Activated B cell treated with CpG ODN at 0.5 μM for 24 hours (primary cell): ENCODE results near the gene PIEZO2. TPM values are rescaled to one million over a fixed set of nuclear protein-coding genes. Genes with fewer than 3 reads are reported as not detected.

ENCODE experiments used
- ATAC-seq: fragments of 200-7000 bp; cut with Tn5 transposase; one replicate; pipeline ENCODE4 v1.10.0; 2021; ENCODE audit warnings: low read depth, mild to moderate bottlenecking, moderate library complexity
- CTCF ChIA-PET: fragments of 350-600 bp; sonication (Branson Sonifier 250); formaldehyde crosslinking; loops from one replicate; lab custom pipeline; 2021; ENCODE audit warnings: antibody characterized with exemption; lab: Charles Lee
- POLR2A ChIA-PET: fragments of 350-600 bp; sonication (Branson Sonifier 250); formaldehyde crosslinking; loops from one replicate; lab custom pipeline; 2021; ENCODE audit warnings: antibody characterized with exemption; lab: Charles Lee
- DNase-seq: peaks from one replicate; pipeline ENCODE4 v3.0.0; 2022
- H3K27ac Mint-ChIP-seq: one replicate; pipeline ENCODE4 v1.8.0; 2020; ENCODE audit warnings: mixed read lengths
- H3K27me3 Mint-ChIP-seq: one replicate; pipeline ENCODE4 v1.8.0; 2021; ENCODE audit warnings: mixed read lengths
- H3K36me3 Mint-ChIP-seq: one replicate; pipeline ENCODE4 v1.8.0; 2021; ENCODE audit warnings: low read depth, mixed read lengths
- H3K4me1 Mint-ChIP-seq: one replicate; pipeline ENCODE4 v1.8.0; 2021; ENCODE audit warnings: mixed read lengths
- H3K4me3 Mint-ChIP-seq: one replicate; pipeline ENCODE4 v1.8.0; 2020; ENCODE audit warnings: mild to moderate bottlenecking, mixed read lengths
- H3K9me3 Mint-ChIP-seq: one replicate; pipeline ENCODE4 v1.8.0; 2020; ENCODE audit warnings: mixed read lengths
- intact Hi-C: fragments of 100-400 bp; cut with micrococcal nuclease; formaldehyde crosslinking; loops from one replicate; pipeline ENCODE4 v1.15.1; 2024
- total RNA-seq: library from RNA; stranded (reverse); gene quantifications from 2 replicates; pipeline ENCODE4 v1.2.3, GENCODE V29; 2022
- TF ChIP-seq, protein P1 (sequence below): fragments of 200-600 bp; IDR thresholded peaks from one replicate; pipeline ENCODE4 v1.8.0; 2022; ENCODE audit warnings: antibody characterized with exemption, mild to moderate bottlenecking

Gene PIEZO2
- total RNA-seq, 1 donor from 2014 or later = not detected

- ChIA-PET POLR2A (no interaction called here), CTCF (no interaction called here)
- peaks cover 2% of the 10 kb centered on the region for H3K4me1 Mint-ChIP-seq
- H3K27me3 Mint-ChIP-seq = peaks cover 2% of the 10 kb centered on the region
- no peak overlapping the region for H3K27ac Mint-ChIP-seq
- H3K36me3 Mint-ChIP-seq = no peaks in the 10 kb centered on the region
- no peak overlapping the region for H3K4me3 Mint-ChIP-seq
- intact Hi-C loops = no loop called here
- TF ChIP-seq, protein P1, sequence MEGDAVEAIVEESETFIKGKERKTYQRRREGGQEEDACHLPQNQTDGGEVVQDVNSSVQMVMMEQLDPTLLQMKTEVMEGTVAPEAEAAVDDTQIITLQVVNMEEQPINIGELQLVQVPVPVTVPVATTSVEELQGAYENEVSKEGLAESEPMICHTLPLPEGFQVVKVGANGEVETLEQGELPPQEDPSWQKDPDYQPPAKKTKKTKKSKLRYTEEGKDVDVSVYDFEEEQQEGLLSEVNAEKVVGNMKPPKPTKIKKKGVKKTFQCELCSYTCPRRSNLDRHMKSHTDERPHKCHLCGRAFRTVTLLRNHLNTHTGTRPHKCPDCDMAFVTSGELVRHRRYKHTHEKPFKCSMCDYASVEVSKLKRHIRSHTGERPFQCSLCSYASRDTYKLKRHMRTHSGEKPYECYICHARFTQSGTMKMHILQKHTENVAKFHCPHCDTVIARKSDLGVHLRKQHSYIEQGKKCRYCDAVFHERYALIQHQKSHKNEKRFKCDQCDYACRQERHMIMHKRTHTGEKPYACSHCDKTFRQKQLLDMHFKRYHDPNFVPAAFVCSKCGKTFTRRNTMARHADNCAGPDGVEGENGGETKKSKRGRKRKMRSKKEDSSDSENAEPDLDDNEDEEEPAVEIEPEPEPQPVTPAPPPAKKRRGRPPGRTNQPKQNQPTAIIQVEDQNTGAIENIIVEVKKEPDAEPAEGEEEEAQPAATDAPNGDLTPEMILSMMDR = no peak
- ATAC-seq (no peak), DNase-seq (no peak)
- no peaks in the 10 kb centered on the region for H3K9me3 Mint-ChIP-seq
Measured at GRCh38 chr18:10748641-10749040, 400.7 kb downstream of the PIEZO2 start.

DNA sequence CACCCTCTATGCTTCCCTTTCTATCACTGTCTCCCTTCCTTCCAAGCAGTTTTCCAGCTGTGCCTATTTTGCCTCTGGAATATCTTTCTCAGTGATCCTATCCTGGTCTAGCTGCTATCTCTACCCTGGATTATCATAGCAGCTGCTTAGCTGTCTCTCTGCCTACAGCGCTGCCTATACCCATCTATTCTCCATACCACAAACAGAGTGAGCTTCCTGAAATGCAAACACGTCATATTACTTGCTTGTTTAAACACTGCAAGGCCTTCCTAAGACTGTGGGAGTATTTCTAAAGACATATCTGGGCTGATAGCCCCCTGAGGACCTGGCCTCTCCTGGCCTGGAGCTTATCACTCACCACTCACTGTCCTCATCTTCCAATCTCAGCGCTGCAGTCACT lies 403.4 kb downstream of the PIEZO2 start:
- TF ChIP-seq, protein P1 = no peak
- CTCF ChIA-PET = no interaction called here
- no peak for ATAC-seq
- POLR2A ChIA-PET = no interaction called here
- no peaks in the 10 kb centered on the region for H3K36me3 Mint-ChIP-seq
- no peak overlapping the region for H3K27ac Mint-ChIP-seq
- DNase-seq = no peak
- H3K4me3 Mint-ChIP-seq = no peak overlapping the region
- intact Hi-C loops = no loop called here
- H3K27me3 Mint-ChIP-seq = no peaks in the 10 kb centered on the region
- H3K9me3 Mint-ChIP-seq = no peaks in the 10 kb centered on the region
- H3K4me1 Mint-ChIP-seq = peaks cover 4% of the 10 kb centered on the region

DNA sequence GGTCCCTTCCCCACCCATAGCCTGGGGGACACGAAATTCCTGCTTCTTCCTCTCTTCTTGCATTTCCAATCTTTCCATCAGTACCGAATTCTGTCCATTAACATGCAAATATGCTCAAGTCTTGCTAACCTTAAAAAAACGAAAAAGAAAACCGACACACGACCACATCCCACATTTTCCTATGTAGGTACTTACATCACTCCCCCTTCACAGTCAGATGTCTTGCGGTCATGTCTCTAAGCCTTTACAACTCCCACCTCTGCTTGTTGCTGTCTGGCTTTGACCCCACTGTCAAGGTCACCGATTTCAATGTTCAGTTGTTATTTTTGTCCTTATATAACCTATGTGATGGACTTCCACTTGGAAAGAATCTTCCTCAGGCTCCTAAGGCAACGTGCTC lies 404.1 kb downstream of the PIEZO2 start:
- H3K27me3 Mint-ChIP-seq = peaks cover under 1% of the 10 kb centered on the region
- no peaks in the 10 kb centered on the region for H3K36me3 Mint-ChIP-seq
- DNase-seq = no peak
- no peaks in the 10 kb centered on the region for H3K9me3 Mint-ChIP-seq
- TF ChIP-seq, protein P1 = no peak
- no peak overlapping the region for H3K4me3 Mint-ChIP-seq
- intact Hi-C loops = no loop called here
- no peak for ATAC-seq
- peaks cover 4% of the 10 kb centered on the region for H3K4me1 Mint-ChIP-seq
- ChIA-PET CTCF (no interaction called here), POLR2A (no interaction called here)
- no peak overlapping the region for H3K27ac Mint-ChIP-seq

- ATAC-seq (no peak), DNase-seq (no peak)
- TF ChIP-seq, protein P1 = no peak
- peak overlapping the region; percentile 11 for H3K4me3 Mint-ChIP-seq
- intact Hi-C loops = no loop called here
- no peak overlapping the region for H3K27ac Mint-ChIP-seq
- peaks cover 4% of the 10 kb centered on the region for H3K4me1 Mint-ChIP-seq
- H3K36me3 Mint-ChIP-seq = no peaks in the 10 kb centered on the region
- H3K27me3 Mint-ChIP-seq = peaks cover 2% of the 10 kb centered on the region
- ChIA-PET CTCF (no interaction called here), POLR2A (no interaction called here)
- H3K9me3 Mint-ChIP-seq = no peaks in the 10 kb centered on the region
Measured at GRCh38 chr18:10743766-10744165, 405.6 kb downstream of the PIEZO2 start.

GRCh38 chr18:10739152-10739551 lies 410.2 kb downstream of the PIEZO2 start:
- ATAC-seq (no peak), DNase-seq (no peak)
- peaks cover 4% of the 10 kb centered on the region for H3K4me1 Mint-ChIP-seq
- ChIA-PET POLR2A (no interaction called here), CTCF (no interaction called here)
- no peaks in the 10 kb centered on the region for H3K9me3 Mint-ChIP-seq
- TF ChIP-seq, protein P1 = no peak
- no peak overlapping the region for H3K27ac Mint-ChIP-seq
- H3K27me3 Mint-ChIP-seq = peaks cover 2% of the 10 kb centered on the region
- no peaks in the 10 kb centered on the region for H3K36me3 Mint-ChIP-seq
- intact Hi-C loops = no loop called here
- no peak overlapping the region for H3K4me3 Mint-ChIP-seq
